Activated CD8-positive, alpha-beta T cell treated with anti-CD3 and anti-CD28 coated beads, Interleukin-2, amount 10 ng/mL, durations not matched to agents 7 days and 5 days (primary cell): ENCODE results near the gene GPC5. TPM values are rescaled to one million over a fixed set of nuclear protein-coding genes. Genes with fewer than 3 reads are reported as not detected.

Experiments used
- ATAC-seq: fragments of 150-1000 bp; cut with Tn5 transposase; one replicate; pipeline ENCODE4 v1.10.0; 2021; ENCODE audit warnings: moderate library complexity
- CTCF ChIA-PET: fragments of 350-600 bp; sonication (Branson Sonifier 250); formaldehyde crosslinking; loops from one replicate; lab custom pipeline; 2021; ENCODE audit warnings: antibody characterized with exemption; lab: Charles Lee
- POLR2A ChIA-PET: fragments of 350-600 bp; sonication (Branson Sonifier 250); formaldehyde crosslinking; loops from one replicate; lab custom pipeline; 2021; ENCODE audit warnings: antibody characterized with exemption; lab: Charles Lee
- DNase-seq: peaks from one replicate; pipeline ENCODE4 v3.0.0-alpha.2; 2020
- H3K27ac Mint-ChIP-seq: one replicate; pipeline ENCODE4 v1.8.0; 2021; ENCODE audit warnings: mild to moderate bottlenecking, mixed read lengths
- H3K27me3 Mint-ChIP-seq: one replicate; pipeline ENCODE4 v1.8.0; 2021; ENCODE audit warnings: low read depth, mixed read lengths
- H3K36me3 Mint-ChIP-seq: one replicate; pipeline ENCODE4 v1.8.0; 2021; ENCODE audit warnings: low read depth, mixed read lengths
- H3K4me1 Mint-ChIP-seq: one replicate; pipeline ENCODE4 v1.8.0; 2021; ENCODE audit warnings: low read depth, mixed read lengths
- H3K4me3 Mint-ChIP-seq: one replicate; pipeline ENCODE4 v1.8.0; 2021; ENCODE audit warnings: mild to moderate bottlenecking, mixed read lengths
- H3K9me3 Mint-ChIP-seq: one replicate; pipeline ENCODE4 v1.8.0; 2022; ENCODE audit warnings: mixed read lengths; ENCODE audit not compliant: insufficient read depth
- total RNA-seq, 2 experiments: library from RNA; stranded (reverse); gene quantifications; one replicate each; pipeline ENCODE4 v1.2.3, GENCODE V29; 2021

Gene GPC5
- total RNA-seq, 2 experiments from 2014 or later: not detected

- H3K9me3 Mint-ChIP-seq: no peaks in the 10 kb centered on the region
- POLR2A ChIA-PET: no interaction called here
Observed at GRCh38 chr13:91586609-91587008, 188.2 kb downstream of the GPC5 start.

GRCh38 chr13:91588541-91588940, 190.1 kb downstream of the GPC5 start:
- no peaks in the 10 kb centered on the region for H3K36me3 Mint-ChIP-seq
- H3K4me3 Mint-ChIP-seq: no peak overlapping the region
- no peaks in the 10 kb centered on the region for H3K27me3 Mint-ChIP-seq
- H3K4me1 Mint-ChIP-seq: no peaks in the 10 kb centered on the region
- POLR2A ChIA-PET: no interaction called here
- CTCF ChIA-PET: no interaction called here
- no peaks in the 10 kb centered on the region for H3K9me3 Mint-ChIP-seq
- ATAC-seq (no peak), DNase-seq (no peak)
- no peak overlapping the region for H3K27ac Mint-ChIP-seq

More at GRCh38 chr13:91586609-91587008, 188.2 kb downstream of the GPC5 start:
- H3K27ac Mint-ChIP-seq: no peak overlapping the region
- H3K36me3 Mint-ChIP-seq: no peaks in the 10 kb centered on the region
- H3K4me1 Mint-ChIP-seq: no peaks in the 10 kb centered on the region
- DNase-seq (no peak), ATAC-seq (no peak)
- H3K4me3 Mint-ChIP-seq: no peak overlapping the region
- CTCF ChIA-PET: no interaction called here
- H3K27me3 Mint-ChIP-seq: no peaks in the 10 kb centered on the region

- Mint-ChIP-seq H3K4me1 (no peaks in the 10 kb centered on the region), H3K36me3 (no peaks in the 10 kb centered on the region), H3K9me3 (no peaks in the 10 kb centered on the region), H3K4me3 (no peak overlapping the region), H3K27ac (no peak overlapping the region), H3K27me3 (no peaks in the 10 kb centered on the region)
- POLR2A ChIA-PET: no interaction called here
- DNase-seq (no peak), ATAC-seq (no peak)
- CTCF ChIA-PET: no interaction called here
Observed at GRCh38 chr13:91592056-91593014, 193.9 kb downstream of the GPC5 start.

- DNase-seq (no peak), ATAC-seq (no peak)
- H3K4me3 Mint-ChIP-seq: no peak overlapping the region
- no peaks in the 10 kb centered on the region for H3K36me3 Mint-ChIP-seq
- ChIA-PET POLR2A (no interaction called here), CTCF (no interaction called here)
- H3K27me3 Mint-ChIP-seq: no peaks in the 10 kb centered on the region
- H3K9me3 Mint-ChIP-seq: no peaks in the 10 kb centered on the region
- no peaks in the 10 kb centered on the region for H3K4me1 Mint-ChIP-seq
- H3K27ac Mint-ChIP-seq: no peak overlapping the region
Observed at GRCh38 chr13:91593456-91593855, 195.0 kb downstream of the GPC5 start.

- no peaks in the 10 kb centered on the region for H3K9me3 Mint-ChIP-seq
- CTCF ChIA-PET: no interaction called here
- H3K4me1 Mint-ChIP-seq: no peaks in the 10 kb centered on the region
- no peak overlapping the region for H3K4me3 Mint-ChIP-seq
- no peak overlapping the region for H3K27ac Mint-ChIP-seq
- ATAC-seq: no peak
- POLR2A ChIA-PET: no interaction called here
- H3K36me3 Mint-ChIP-seq: no peaks in the 10 kb centered on the region
- DNase-seq: no peak
- H3K27me3 Mint-ChIP-seq: no peaks in the 10 kb centered on the region
Observed at GRCh38 chr13:91594061-91594460, 195.6 kb downstream of the GPC5 start.

GRCh38 chr13:91595677-91596076, 197.3 kb downstream of the GPC5 start:
- ATAC-seq (no peak), DNase-seq (no peak)
- H3K4me1 Mint-ChIP-seq: no peaks in the 10 kb centered on the region
- no peak overlapping the region for H3K27ac Mint-ChIP-seq
- no peaks in the 10 kb centered on the region for H3K36me3 Mint-ChIP-seq
- H3K9me3 Mint-ChIP-seq: no peaks in the 10 kb centered on the region
- ChIA-PET CTCF (no interaction called here), POLR2A (no interaction called here)
- H3K4me3 Mint-ChIP-seq: no peak overlapping the region
- H3K27me3 Mint-ChIP-seq: no peaks in the 10 kb centered on the region

- no peaks in the 10 kb centered on the region for H3K27me3 Mint-ChIP-seq
- H3K9me3 Mint-ChIP-seq: no peaks in the 10 kb centered on the region
- ChIA-PET POLR2A (no interaction called here), CTCF (no interaction called here)
- no peaks in the 10 kb centered on the region for H3K36me3 Mint-ChIP-seq
- H3K27ac Mint-ChIP-seq: no peak overlapping the region
- DNase-seq (no peak), ATAC-seq (no peak)
- no peak overlapping the region for H3K4me3 Mint-ChIP-seq
- H3K4me1 Mint-ChIP-seq: no peaks in the 10 kb centered on the region
Observed at GRCh38 chr13:91596842-91597241, 198.4 kb downstream of the GPC5 start.

- no peaks in the 10 kb centered on the region for H3K27me3 Mint-ChIP-seq
- ATAC-seq (no peak), DNase-seq (no peak)
- no peak overlapping the region for H3K27ac Mint-ChIP-seq
- H3K36me3 Mint-ChIP-seq: no peaks in the 10 kb centered on the region
- ChIA-PET POLR2A (no interaction called here), CTCF (no interaction called here)
- no peak overlapping the region for H3K4me3 Mint-ChIP-seq
- no peaks in the 10 kb centered on the region for H3K4me1 Mint-ChIP-seq
- no peaks in the 10 kb centered on the region for H3K9me3 Mint-ChIP-seq
Observed at GRCh38 chr13:91598655-91599054, 200.2 kb downstream of the GPC5 start.

- ATAC-seq (no peak), DNase-seq (no peak)
- Mint-ChIP-seq H3K4me3 (no peak overlapping the region), H3K9me3 (no peaks in the 10 kb centered on the region), H3K4me1 (no peaks in the 10 kb centered on the region), H3K36me3 (no peaks in the 10 kb centered on the region), H3K27ac (no peak overlapping the region), H3K27me3 (no peaks in the 10 kb centered on the region)
- ChIA-PET POLR2A (no interaction called here), CTCF (no interaction called here)
Observed at GRCh38 chr13:91601273-91601672, 202.9 kb downstream of the GPC5 start.

- H3K27ac Mint-ChIP-seq: no peak overlapping the region
- CTCF ChIA-PET: no interaction called here
- no peaks in the 10 kb centered on the region for H3K27me3 Mint-ChIP-seq
- ATAC-seq (no peak), DNase-seq (no peak)
- no peaks in the 10 kb centered on the region for H3K36me3 Mint-ChIP-seq
- POLR2A ChIA-PET: no interaction called here
- no peak overlapping the region for H3K4me3 Mint-ChIP-seq
- no peaks in the 10 kb centered on the region for H3K4me1 Mint-ChIP-seq
- no peaks in the 10 kb centered on the region for H3K9me3 Mint-ChIP-seq
Observed at GRCh38 chr13:91601807-91602206, 203.4 kb downstream of the GPC5 start.

GRCh38 chr13:91609353-91609752, 210.9 kb downstream of the GPC5 start:
- CTCF ChIA-PET: no interaction called here
- Mint-ChIP-seq H3K27me3 (no peaks in the 10 kb centered on the region), H3K9me3 (no peaks in the 10 kb centered on the region), H3K36me3 (no peaks in the 10 kb centered on the region), H3K27ac (no peak overlapping the region), H3K4me3 (no peak overlapping the region), H3K4me1 (no peaks in the 10 kb centered on the region)
- ATAC-seq (no peak), DNase-seq (no peak)
- POLR2A ChIA-PET: no interaction called here

- no peaks in the 10 kb centered on the region for H3K27me3 Mint-ChIP-seq
- H3K36me3 Mint-ChIP-seq: no peaks in the 10 kb centered on the region
- H3K4me3 Mint-ChIP-seq: no peak overlapping the region
- H3K4me1 Mint-ChIP-seq: no peaks in the 10 kb centered on the region
- DNase-seq (no peak), ATAC-seq (no peak)
- ChIA-PET CTCF (no interaction called here), POLR2A (no interaction called here)
- H3K9me3 Mint-ChIP-seq: no peaks in the 10 kb centered on the region
- no peak overlapping the region for H3K27ac Mint-ChIP-seq
Observed at GRCh38 chr13:91618315-91618714, 219.9 kb downstream of the GPC5 start.
